GM21447 (cell line): ENCODE results near the gene LMF1.

Experiments used
- ATAC-seq: cut with Tn5 transposase; IDR thresholded peaks from one replicate; pipeline ENCODE4 v1.9.1; 2021; ENCODE audit not compliant: unreplicated experiment

Gene LMF1

DNA sequence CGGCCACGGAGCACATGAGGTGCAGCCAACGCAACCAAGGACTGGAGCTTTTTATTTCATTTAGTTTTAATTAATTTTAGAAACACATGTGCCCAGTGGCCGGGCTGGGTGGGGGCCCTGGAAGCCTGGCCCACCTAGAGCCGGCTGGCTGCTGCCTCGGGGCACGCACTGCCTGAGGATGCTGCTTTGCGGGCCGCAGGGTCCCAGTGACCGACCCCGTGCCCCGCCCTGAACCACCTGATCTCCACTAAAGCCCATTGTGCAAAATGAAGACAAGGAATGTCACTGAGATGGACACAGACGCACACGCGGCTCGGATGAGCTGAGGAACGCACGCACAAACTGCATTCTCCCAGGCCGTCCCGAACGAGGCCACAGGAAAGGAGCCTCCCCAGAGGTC lies 39.6 kb downstream of the LMF1 start:
- no peak for ATAC-seq

DNA sequence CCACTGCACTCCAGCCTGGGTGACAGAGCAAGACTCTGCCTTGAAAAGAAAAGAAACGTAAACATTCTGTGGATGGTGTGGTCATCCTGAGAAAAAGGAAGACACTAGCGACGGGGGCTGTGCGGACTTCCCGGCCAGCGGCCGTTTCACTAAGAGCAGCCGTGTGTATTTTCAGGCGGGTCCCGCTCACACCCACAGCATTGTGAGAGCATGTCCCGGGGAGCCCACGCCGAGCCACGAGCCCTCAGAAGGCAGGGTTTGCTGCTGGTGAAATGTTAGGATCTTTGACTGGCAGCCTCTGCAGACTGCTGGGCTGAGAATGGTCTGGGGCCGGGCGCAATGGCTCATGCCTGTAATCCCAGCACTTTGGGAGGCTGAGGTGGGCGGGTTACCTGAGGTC lies 40.3 kb downstream of the LMF1 start:
- ATAC-seq = no peak

DNA sequence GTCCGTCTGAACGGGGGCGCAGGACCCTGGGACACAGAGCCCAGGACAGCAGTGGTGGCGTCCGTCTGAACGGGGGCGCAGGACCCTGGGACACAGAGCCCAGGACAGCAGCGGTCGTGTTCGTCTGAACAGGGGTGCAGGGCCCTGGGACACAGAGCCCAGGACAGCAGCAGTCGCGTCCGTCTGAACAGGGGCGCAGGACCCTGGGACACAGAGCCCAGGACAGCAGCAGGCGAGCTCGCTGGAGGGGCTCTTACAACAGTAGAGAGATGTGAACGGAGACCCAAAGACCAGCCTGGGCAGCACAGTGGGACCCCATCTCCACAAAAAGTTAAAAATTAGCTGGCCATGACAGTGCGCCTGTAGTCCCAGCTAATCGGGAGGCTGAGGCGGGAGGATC lies 40.7 kb downstream of the LMF1 start:
- no peak for ATAC-seq

DNA sequence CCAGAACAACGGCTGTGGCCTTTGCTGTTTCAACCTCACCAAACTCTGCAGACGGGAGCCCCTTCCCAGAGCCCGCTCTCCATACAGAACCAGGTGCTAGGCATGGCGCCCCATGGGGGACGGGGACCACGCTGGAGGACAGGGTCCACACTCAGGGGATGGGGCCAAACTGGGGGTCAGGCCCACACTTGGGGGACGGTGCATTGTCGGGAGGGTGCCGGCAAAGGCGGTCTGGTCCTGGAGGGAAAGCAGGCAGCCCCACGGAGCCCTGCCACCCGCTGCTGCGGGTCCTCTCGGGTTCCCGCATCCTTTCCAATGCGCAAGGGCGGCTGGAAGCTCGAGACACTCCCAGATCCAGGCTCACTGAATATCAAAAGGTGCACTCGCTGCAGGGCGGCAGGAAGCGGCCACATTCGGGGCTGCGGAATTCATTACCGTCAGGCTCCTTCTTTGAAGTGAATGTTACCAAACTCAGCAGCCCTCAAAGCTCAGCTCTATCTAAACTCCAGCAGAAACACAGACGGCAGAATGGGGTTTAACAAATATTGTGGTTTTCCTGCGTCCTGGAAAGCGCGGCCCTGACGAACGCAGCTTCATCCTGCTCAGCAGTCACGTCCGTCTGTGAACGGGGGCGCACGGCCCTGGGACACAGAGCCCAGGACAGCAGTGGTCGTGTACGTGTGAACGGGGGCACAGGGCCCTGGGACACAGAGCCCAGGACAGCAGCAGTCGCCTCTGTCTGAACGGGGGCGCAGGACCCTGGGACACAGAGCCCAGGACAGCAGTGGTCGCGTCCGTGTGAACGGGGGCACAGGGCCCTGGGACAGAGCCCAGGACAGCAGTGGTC lies 41.3 kb downstream of the LMF1 start:
- ATAC-seq = no peak

DNA sequence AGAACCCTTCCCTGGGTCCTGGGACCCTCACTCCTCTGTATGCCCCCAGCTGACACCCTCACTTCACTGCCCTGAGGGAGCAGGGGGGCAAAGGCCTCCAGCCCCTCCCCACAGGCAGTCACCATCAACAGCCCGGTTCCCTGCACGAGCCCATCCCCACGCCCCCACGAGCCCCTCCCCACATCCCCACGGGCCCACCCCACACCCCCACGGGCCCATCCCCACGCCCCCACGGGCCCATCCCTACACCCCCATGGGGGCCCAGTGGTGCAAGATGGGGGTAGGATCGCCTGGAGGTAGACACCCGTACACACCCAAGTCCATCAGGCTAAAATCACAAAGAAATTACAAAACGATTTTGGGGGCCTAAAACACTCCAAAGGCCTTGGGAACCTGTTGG lies 42.3 kb downstream of the LMF1 start:
- no peak for ATAC-seq

DNA sequence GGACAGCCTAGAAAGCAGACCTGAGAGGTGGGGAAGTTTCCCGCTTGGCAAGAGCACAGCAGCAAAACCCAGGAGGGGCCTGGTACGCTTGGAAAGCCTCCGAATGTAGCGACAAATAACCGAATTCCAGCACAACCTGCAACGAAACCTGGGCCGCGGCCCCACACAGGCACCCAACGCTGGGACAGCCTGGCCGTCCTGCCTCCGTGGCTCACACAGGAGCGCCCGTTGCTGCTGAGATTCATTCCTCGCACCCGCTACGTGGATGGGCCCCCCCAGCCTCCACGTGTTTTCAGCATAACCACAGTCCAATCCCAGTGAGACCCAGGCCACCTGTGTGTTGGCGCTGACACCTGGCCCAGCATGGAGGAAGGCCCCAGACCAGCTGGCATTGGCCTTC lies 42.9 kb downstream of the LMF1 start:
- no peak for ATAC-seq

DNA sequence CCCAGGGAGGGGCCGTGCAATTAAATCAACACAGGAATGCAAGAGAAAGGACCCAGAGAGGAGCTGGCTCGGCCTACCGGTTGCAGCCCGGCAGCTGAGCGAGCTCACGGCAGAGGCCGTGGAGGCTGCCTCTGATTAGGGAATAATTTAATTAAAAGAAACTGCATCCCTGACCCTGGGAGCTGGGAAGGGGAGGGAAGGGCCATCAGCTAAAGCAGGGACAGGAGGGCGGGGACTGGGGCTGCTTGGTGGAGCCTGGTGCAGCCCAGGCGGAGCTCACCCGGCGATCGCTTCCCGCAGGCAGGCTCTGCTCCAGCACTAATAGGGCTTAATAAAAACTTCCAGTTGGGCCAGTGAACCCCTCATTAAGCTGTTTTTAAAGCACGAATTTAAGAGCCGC lies 43.4 kb downstream of the LMF1 start:
- no peak for ATAC-seq

DNA sequence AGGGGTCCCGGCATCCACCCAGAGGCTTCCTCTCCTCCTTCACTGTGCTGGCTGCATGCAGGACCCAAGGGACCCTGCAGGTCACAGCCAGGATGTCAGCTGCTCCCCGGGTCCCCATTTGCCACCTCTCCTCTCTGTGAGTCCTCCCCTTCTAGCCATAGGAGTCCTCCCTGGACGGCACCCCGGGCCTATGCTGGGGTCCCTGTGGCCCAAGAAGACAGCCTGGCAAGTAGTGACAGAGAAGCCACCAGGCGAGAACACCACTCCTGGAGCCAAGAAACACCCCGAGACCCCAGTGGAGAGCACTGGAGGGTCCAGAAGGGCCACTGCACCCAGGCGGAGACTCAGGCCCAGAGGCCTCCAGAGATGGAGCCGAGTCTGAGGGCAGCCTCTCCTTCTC lies 44.1 kb downstream of the LMF1 start:
- ATAC-seq = no peak

DNA sequence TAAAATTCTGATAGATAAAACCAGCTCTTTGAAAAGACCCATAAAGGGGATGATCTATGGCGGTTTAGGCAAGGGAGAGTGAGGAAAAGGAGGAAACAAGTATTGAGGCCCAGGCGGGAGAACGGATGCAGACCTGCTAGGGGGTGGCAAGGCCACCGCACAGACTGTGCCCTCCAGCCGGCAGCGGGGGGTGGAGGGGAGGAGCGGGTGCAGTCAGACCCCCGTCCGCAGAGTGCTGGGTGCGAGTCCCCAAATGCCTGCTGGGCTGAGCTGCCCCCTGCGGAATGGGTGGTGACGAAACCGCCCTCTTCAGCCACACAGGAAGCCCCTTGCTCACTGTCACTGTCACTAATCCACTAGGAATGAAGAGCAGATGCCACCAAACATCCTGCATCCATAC lies 46.0 kb downstream of the LMF1 start:
- ATAC-seq = no peak

DNA sequence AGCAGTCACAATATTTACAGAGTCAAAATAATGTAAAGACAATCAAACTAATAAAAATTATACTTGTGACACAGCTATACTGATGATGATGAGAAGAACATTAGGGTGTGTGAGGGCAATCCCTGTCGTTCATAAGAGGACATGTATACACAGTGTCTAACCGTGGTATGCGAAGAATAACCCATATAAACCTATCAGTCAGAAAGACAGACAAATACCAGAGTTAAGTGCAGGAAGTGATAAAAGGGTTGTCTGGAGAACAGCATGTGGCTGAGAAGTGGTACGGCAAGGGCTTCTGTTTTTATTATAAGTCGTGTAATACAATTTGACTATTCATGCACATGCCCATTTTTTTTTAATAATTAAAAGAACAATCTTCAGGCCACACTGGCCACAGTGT lies 46.7 kb downstream of the LMF1 start:
- ATAC-seq = no peak

DNA sequence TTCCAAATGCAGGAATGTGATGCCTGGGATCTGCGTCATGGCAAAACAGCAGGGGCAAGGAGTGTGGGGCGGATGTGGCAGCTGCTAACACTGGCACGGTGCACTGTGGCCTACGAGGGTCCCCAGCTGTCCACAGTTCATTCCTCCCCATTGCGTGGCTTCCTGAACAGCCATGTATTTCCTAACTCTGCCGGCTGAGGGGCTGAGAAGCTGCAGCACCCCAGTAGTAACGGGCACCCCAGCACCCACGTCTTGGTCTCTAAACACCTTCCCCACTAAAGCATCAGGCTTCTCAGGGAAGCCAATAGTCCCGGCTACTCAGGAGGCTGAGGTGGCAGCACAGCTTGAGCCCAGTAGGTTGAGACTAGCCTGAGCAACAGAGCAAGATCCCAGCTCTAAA lies 47.6 kb downstream of the LMF1 start:
- ATAC-seq = no peak

DNA sequence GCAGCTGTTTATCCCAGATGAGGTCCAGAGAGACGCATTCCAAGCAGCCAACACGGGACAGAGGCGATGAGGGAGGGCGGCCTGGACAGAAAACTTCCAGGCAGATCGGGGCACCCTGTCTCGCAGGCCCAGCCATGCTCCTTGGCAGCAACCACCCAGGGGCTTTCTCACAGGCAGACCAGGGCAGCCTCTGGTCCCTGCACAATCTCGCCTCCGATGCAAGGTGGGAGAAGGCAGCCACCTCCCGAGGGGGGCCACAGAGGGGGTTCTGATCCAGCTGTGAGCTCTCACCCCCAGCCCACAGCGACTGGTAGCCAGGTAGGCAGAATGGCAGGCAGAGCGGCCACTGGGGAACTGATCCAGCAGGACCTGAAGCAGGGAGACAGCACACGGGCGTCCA lies 48.7 kb downstream of the LMF1 start:
- no peak for ATAC-seq

DNA sequence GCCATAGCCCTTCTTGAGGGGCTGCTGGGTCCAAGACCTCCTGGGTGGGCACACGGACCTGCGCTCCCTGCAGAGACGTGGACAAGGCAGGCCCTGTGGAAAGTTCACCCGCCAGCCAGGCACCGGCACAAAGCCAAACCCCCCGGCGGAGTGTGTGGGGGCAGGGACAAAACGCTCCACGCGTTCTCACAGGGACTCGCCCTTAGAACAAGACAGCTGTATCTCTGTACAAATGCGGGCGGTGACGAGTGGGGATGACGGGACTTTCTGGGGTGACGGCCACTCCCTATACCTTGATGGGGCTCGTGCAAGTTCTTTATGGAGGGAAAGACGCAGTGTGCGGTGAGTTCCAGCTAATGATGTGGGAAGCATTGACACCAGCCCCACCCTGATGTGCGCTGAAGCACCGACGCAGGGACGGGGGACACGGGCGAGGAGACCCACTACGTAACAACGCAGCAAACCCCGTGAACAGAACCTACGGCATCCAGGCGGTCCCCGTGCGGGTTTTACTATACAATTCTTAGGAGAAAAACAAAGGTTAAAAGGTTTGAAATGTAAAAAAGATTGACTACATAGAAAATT lies 49.4 kb downstream of the LMF1 start:
- ATAC-seq = no peak

DNA sequence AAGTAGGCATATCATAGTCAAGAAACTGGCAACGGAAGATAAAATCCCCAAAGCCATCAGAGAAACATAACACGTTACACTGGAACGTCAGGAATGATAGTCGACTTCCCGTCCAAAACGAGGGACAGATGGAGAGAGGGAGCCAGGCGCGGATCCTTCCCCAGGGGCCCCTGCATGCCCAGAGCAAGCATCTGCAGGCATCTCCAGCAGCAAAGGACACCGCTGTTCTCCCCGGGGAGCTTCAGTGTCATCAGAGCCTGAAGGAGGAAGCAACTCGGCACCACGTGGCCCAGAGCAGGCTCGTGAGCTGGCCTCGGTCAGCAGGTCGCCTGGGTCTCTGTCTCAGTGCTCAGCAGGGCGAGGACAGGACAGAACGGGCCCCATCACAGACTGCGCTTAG lies 50.1 kb downstream of the LMF1 start:
- no peak for ATAC-seq

DNA sequence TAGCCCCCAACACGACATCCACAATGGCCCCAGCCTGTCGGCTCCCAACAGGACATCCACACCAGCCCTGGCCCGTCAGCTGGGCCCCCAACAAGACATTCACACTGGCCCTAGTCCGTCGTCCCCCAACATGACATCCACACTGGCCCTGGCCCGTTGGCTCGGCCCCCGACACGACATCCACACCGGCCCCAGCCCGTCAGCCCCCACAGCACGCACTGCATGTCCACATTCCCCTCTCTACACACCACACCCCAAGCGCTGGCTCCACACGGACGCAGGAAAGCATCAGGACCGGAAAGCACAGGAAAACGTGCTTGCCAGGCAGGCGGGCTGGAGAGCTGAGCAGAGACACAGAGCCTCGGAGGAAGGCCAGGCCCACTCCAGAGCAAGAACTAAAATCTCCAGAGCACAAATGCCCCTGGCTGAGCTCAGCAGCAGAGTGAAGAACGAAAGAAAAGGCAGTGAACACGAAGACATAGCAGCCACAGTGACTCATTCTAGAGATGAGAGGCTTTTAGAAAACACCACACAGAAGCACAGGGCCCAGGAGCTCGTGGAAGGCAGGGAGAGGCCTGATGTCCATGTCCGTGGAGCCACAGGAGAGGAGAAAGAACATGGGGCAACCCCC lies 50.6 kb downstream of the LMF1 start:
- ATAC-seq = no peak

DNA sequence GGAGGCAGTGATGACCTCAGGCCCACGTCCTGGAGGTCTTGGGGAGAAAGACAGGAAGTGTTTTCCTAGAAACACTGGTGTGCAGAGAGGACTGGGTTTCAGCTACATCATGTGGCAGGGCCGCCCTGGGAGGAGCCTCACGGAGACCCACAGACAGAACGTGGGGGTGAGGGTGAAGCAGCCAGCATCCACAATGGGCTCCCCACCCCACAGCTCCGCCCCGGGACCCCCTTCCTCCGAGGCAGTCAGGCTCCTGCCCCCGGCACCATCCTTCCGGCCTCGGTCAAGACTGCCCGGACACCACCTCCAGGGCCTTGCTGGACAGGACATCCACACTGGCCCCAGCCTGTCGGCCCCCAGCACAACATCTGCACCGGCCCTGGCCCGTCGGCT lies 51.1 kb downstream of the LMF1 start:
- no peak for ATAC-seq

DNA sequence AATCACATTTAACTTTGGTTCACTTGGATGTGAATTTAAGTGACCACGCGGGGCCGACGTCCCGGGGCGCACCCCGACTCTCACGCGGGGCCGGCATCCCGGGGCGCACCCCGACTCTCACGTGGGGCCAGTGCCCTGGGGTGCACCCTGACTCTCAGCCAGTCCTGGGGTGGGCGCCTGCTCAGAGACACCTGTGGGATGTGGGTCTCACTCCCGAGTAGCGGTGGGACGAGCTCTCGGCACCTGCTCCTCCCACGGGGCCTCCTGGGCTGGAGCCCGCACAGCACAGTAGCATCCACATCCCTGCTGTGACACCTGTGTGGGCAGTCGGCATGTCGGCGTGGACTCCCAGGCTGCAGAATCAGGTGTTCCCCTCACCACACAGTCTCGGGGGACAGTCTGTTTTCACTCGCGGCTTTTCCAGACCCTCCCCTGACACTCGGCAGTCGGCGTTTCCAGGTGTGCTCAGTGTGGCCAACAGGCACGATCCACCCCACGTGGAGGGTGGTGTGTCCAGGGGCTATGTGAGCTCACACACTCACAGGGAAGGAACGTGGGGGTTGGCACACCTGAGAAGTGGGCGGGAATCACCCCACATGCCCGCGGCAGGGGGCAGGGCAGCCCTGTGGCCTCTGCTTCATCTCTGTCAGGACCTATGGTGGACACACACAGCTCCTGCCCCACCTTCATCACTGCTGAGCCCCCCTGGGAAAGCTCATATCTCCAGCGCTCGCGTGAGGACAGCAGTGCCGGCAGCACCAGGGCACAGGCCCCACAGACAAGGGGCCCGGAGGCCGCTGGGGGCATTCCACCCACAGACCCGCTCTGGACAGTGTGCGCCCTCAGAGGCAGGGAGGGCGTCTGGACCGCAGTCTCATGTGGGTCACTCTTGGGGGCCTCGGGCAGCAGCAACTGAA lies 51.8 kb downstream of the LMF1 start:
- ATAC-seq = no peak

DNA sequence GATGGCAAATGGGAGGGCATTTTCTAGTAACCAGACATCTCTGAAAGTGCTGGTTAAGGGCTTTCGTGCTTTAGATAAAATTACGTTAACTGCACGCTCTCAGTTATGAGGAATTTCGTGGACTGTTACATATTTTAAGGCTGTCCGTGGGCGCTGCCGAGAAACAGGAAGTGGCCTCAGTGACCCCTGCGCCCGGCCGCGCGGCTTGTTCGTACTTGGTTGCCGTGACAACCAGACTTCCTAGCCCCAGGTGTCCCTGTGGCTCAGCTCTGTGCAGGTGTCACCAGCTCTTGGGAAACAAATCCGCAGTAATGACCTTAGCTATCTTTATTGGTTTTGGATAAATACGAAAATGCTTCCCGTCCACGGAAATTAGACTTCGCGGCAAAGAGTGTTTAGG lies 52.7 kb downstream of the LMF1 start:
- no peak for ATAC-seq

DNA sequence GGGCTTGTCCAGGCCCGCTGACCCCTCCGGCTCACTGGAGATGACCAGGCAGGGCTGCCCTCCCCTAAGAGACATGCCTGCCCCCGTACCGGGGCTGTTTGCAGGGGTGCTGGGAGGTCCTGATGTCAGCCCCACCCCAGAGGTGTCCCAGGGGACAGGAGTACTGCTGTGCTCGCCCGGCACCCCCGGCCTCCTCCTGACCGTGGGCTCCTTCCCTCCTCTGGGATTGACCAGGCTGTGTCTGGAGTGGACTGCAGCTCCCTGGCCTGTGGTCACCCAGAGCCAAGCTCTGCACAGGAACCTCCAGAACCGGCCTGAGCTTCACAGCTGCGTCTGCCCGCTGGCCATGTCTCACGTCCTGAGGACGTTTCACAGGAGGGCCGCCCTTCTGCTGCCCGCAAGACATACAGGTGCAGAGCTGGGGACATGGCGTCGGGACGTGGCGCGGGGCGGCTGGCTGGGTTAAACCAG lies 53.2 kb downstream of the LMF1 start:
- no peak for ATAC-seq

DNA sequence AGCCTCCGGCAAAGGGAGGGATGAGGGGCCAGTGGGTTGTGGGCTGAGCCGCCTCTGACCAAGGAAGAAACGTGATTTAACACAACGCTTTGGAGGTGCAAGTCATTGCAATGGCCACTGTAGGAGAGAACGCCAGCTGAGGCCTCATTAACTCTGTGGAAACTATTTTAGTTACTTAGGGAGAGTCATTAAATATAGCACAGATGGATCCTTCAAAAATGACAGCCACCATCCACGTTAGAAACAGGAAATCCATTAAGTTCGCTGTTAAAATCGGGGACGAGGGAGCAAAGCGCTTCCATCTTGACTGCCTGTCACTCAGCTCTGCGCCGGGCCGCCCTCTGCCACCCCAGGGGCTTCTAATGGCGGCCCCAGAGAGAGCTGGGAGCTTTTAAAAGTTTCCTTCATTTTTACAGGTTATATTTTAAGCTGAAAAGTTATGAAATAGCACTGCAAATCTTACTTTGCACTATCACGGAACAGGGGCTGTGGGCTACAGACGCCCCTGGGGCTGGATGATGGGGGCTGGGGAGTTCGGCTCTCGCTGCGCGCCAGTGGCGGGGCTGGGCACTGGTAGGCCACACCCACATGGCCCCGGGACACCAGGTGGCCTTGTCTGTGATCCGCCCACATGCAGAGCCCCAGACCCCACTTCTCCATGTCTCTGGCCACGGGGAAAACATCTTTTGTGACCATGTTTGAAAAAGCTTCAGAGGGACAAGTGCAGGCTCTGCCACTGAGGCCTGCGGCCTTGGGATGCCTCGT lies 54.6 kb downstream of the LMF1 start:
- ATAC-seq = no peak

DNA sequence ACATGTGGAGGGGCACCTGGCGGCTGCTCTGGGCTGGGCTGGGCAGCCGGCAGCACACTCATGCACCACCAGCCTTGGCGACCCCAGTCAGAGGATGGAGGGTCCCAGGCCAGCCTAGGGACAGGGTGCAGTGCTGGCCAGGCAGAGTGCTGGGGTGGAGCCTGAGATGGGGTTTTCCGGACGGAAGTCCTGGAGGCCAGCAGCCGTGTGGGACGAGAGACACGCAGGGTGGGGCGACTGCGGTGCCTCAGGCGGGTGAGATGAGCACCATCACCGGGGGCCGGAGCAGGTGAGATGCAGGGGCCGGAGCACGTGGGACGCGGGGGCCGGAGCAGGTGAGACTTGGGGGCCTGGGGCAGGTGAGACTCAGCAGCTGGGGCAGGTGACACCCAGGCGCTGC lies 55.2 kb downstream of the LMF1 start:
- ATAC-seq = no peak
